GM10266 (cell line): ENCODE data around the gene ACOT7.

Source experiments
- DNase-seq: peaks from one replicate; pipeline ENCODE4 v3.0.0; 2012; ENCODE audit errors: extremely low spot score
- TF ChIP-seq, protein P1 (sequence below): IDR thresholded peaks from 2 replicates; pipeline ENCODE4 v1.5.1; 2012; ENCODE audit warnings: mild to moderate bottlenecking, low read depth; ENCODE audit not compliant: control insufficient read depth, insufficient read depth; ENCODE audit errors: missing control alignments

ACOT7 gene

DNA sequence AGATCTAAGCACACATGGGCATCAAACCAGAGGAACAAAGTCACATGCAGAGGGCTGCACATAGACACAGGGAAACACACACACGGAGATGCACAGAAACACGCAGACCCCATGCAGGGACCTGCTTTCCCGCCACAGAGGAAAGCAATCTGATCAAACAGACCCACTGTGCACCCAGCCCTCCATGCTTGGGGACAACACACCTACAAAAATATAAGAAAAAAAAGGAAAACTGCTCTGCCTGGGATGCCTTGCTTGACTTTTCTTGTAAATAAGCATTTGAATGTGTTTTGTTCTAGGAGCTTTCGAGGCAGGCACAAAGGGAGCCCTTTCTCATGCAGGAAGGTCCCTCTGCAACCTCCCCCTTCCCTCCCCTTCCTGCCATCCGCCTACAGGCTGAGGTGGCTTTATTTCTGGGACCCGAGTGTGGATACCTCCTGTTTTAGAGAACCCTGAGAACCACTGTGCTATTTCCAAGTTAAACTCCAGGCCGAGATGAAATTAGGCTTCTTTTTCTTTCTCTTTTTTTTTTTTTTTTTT, 154.3 kb downstream of the ACOT7 start:
- TF ChIP-seq, protein P1, sequence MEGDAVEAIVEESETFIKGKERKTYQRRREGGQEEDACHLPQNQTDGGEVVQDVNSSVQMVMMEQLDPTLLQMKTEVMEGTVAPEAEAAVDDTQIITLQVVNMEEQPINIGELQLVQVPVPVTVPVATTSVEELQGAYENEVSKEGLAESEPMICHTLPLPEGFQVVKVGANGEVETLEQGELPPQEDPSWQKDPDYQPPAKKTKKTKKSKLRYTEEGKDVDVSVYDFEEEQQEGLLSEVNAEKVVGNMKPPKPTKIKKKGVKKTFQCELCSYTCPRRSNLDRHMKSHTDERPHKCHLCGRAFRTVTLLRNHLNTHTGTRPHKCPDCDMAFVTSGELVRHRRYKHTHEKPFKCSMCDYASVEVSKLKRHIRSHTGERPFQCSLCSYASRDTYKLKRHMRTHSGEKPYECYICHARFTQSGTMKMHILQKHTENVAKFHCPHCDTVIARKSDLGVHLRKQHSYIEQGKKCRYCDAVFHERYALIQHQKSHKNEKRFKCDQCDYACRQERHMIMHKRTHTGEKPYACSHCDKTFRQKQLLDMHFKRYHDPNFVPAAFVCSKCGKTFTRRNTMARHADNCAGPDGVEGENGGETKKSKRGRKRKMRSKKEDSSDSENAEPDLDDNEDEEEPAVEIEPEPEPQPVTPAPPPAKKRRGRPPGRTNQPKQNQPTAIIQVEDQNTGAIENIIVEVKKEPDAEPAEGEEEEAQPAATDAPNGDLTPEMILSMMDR, result no peak
- no peak for DNase-seq

DNA sequence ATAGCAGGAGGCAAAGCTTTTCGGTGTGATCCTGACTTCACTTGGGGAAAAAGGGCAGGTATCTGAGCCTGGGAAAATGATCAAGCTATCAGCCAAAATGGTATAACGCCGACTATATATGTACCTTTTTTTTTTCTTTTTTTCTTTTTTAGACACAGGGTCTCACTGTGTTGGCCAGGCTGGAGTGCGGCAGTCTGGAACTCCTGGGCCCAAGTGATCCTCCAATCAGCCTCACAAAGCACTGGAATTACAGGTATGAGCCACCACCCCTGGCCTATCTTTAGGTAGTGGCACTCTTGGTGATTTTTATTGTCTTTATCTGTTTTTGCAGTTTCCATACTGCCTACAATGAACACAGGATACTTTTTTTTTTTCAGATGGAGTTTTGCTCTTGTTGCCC, 156.5 kb downstream of the ACOT7 start:
- TF ChIP-seq, protein P1, result no peak
- no peak for DNase-seq

DNA sequence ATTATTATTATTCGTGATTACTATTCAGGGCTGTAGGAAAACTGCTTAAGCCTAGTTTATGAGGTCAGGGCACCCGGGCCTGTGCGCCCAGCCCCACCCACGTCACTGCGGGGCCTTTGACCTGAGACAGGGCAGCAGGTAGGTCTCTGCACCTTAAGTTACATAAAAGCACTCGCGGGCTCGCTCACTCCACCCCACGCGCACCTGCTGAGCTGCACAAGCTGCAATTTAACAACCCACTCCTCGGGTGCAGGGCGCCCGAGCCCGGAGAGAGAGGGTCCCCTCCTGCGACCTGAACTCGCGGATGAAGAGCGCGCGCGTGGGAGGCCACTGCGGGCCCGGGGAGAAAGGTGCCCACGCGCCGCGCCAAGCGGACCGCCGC, 158.3 kb downstream of the ACOT7 start:
- no peak for DNase-seq
- TF ChIP-seq, protein P1, result no peak

DNA sequence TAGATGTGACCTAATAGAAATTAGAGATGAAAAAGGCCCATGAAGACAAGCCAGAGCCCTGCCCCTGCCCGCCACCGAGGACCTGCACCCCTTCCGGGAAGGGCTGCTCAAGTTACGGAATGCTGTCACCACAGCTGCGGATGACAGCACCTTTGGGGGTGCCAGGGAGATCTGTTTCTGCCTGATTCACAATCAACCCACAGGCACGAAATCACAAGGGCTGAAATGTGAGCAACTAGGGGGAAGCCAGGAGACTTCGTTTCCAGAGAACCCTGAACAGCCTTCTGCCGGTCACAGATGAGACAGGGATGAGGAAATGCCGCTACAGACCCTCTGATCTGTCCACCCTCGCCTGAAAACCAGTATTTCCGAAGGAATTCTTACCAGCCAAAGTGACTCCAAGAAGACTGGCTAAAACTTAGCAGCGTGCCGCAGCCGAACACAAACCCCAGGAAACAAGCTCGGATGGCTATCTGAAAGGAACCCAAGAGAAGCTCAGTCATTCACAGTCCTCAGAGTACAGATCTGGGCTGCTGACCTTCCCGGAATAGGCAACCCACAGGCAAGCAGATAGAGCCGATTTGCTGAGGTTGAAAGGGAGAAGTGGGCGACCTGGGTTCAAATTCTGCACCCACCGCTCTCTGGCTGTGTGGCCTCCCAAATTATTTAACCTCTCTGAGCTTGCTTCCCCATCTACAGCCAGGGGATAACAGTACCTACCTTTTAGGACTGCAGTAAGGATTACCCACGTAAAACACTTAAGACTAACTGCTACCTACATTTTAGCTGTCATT, 158.9 kb downstream of the ACOT7 start:
- DNase-seq, result no peak

DNA sequence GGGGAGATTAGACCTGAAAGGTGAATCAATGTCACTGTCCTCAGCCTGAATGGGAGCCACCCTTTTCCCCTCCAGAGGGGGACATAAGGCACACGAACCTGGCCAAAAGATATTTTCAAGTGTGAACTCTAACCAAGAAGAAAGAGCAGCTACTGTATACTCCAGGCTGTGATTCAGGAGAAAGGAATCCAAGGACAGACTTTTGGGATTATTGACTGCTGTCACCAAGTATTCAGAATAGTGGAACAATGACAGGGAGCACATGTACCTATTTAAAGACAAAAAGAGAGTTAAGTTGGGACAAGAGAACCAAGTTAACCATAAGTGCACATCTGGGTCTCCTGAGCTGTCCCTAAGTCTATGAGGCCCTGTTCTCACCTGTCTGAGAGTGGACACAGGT, 160.2 kb downstream of the ACOT7 start:
- no peak for DNase-seq
- TF ChIP-seq, protein P1, result no peak

More for the DNA sequence above, 158.9 kb downstream of the ACOT7 start:
- TF ChIP-seq, protein P1, result no peak

DNA sequence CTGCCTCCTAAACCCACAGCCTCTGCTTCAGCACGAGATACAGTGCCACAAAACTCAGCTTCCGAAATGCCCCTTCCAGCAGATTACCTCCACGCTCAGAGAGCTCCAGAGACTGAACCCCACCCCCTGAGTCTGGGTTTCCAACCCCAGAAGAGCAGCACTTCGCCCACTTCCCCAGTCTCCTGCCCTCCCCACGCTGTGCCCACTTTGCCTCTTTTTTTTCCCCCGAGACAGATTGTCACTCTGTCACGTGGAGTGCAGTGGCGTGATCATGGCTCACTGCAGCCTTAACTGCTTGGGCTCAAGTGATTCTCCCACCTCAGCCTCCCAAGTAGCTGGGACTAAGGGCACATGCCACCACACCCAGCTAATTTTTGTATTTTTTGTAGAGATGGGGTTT, 167.9 kb downstream of the ACOT7 start:
- no peak for DNase-seq
- TF ChIP-seq, protein P1, result no peak

DNA sequence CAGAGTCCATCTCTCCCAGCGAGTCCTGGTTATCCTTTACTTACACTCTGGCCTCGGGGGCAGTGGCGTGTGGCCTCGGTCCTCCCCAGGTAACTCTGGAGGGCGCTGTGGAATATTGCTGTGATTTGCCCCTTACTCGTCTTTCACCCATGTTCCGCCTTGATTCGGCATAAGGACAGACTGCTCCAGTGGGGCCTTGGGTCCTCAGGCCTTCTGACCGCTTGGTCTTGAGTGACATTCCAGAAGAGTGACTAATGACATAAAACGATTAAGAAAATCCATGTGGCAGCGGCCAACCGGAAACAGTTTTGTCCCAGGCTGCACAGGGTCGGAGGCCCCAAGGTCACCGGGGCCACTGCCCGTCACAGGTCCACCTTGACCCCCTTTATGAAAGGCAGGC, 168.8 kb downstream of the ACOT7 start:
- TF ChIP-seq, protein P1, result no peak
- no peak for DNase-seq
